ENCODE results near the gene CST9L. TPM values are rescaled to one million over a fixed set of nuclear protein-coding genes. Genes with fewer than 3 reads are reported as not detected.

Gene CST9L
- total RNA-seq, 1 experiment from 2014 or later: not detected

DNA sequence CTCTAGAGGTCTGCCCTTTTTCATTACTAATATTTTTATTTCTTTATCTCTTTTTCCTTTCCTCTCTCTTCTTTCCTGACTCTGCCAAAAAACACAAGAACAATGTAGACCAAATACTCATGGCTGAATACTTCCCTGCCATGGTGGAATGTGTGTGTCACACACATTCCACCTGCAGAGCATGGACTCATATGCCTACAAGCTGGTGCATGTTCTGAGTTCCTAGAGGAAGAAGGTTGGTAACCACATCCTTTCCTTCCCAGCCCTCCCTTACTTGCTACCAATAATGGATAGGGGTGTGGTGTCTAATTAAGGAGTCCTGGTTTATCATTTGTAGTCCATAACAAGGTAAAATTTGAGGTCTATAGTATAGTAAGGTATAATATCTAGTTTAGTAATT, 15.2 kb upstream of the CST9L start:
- H3K4me3 ChIP-seq (replicated peaks in 1 of 2; ENCODE audit: low read depth in 1 of 2, low read length in 2 of 2): no peak overlapping the region
- H3K4me2 ChIP-seq (ENCODE audit: low read length): no peak overlapping the region
- intact Hi-C loops (cut with micrococcal nuclease): no loop called here
- BruUV-seq (replicated peaks): no TSS peak
- H3K4me1 ChIP-seq (ENCODE audit: control insufficient read depth in 1 of 2, insufficient read depth in 2 of 2, low read length in 2 of 2): no peaks in the 10 kb centered on the region
- H3K27me3 ChIP-seq (ENCODE audit: insufficient read depth, low read length): peaks cover 19% of the 10 kb centered on the region; the same call in 1 of the 2 replicates
- H3K9me3 ChIP-seq (ENCODE audit: control insufficient read depth in 1 of 2, insufficient read depth in 1 of 2, low read depth in 1 of 2, low read length in 2 of 2): no peaks in the 10 kb centered on the region
- ChIA-PET RAD21 (ENCODE audit: low non-redundant PET in 1 of 2, low total read pairs in 2 of 2, uncharacterized antibody in 2 of 2, unreplicated experiment in 2 of 2) (no interaction called here), CTCF (interaction anchor here (0.7 kb wide), 1 partner anchor 137 kb away, joined by 3 read pairs; no protein-coding TSS in a partner anchor), POLR2A (no interaction called here)
- TF ChIP-seq EZH2phosphoT487 (IDR thresholded peaks at IDR 0.05; ENCODE audit: borderline replicate concordance) (no peak), POLR2AphosphoS5 (IDR thresholded peaks at IDR 0.05; ENCODE audit: low read depth, low read length) (no peak), RAD21 (IDR thresholded peaks at IDR 0.05; ENCODE audit: low read depth) (no peak), SP1 (IDR thresholded peaks at IDR 0.05; ENCODE audit: low read depth) (no peak), CBX3 (IDR thresholded peaks at IDR 0.05; ENCODE audit: low read depth) (no peak), TCF7L2 (IDR thresholded peaks at IDR 0.05; ENCODE audit: borderline replicate concordance, extremely low read depth, insufficient read depth, insufficient read length) (no peak), YY1 (IDR thresholded peaks at IDR 0.05; ENCODE audit: extremely low read depth, insufficient replicate concordance, low read depth, low read length) (no peak), EGR1 (IDR thresholded peaks at IDR 0.05; ENCODE audit: low read depth) (no peak), EZH2 (IDR thresholded peaks at IDR 0.05) (no peak), MAX (IDR thresholded peaks at IDR 0.05) (no peak), SRF (IDR thresholded peaks at IDR 0.05; ENCODE audit: low read depth) (no peak), FOSL1 (IDR thresholded peaks at IDR 0.05; ENCODE audit: low read depth) (no peak), POLR2A (IDR thresholded peaks at IDR 0.05; ENCODE audit: borderline replicate concordance, extremely low read depth, insufficient read depth, insufficient read length) (no peak), CEBPB (IDR thresholded peaks at IDR 0.05; ENCODE audit: low read depth) (no peak)
- TF ChIP-seq, protein P1, sequence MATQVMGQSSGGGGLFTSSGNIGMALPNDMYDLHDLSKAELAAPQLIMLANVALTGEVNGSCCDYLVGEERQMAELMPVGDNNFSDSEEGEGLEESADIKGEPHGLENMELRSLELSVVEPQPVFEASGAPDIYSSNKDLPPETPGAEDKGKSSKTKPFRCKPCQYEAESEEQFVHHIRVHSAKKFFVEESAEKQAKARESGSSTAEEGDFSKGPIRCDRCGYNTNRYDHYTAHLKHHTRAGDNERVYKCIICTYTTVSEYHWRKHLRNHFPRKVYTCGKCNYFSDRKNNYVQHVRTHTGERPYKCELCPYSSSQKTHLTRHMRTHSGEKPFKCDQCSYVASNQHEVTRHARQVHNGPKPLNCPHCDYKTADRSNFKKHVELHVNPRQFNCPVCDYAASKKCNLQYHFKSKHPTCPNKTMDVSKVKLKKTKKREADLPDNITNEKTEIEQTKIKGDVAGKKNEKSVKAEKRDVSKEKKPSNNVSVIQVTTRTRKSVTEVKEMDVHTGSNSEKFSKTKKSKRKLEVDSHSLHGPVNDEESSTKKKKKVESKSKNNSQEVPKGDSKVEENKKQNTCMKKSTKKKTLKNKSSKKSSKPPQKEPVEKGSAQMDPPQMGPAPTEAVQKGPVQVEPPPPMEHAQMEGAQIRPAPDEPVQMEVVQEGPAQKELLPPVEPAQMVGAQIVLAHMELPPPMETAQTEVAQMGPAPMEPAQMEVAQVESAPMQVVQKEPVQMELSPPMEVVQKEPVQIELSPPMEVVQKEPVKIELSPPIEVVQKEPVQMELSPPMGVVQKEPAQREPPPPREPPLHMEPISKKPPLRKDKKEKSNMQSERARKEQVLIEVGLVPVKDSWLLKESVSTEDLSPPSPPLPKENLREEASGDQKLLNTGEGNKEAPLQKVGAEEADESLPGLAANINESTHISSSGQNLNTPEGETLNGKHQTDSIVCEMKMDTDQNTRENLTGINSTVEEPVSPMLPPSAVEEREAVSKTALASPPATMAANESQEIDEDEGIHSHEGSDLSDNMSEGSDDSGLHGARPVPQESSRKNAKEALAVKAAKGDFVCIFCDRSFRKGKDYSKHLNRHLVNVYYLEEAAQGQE (IDR thresholded peaks at IDR 0.05; ENCODE audit: low read depth): no peak
- TF ChIP-seq, protein P2, sequence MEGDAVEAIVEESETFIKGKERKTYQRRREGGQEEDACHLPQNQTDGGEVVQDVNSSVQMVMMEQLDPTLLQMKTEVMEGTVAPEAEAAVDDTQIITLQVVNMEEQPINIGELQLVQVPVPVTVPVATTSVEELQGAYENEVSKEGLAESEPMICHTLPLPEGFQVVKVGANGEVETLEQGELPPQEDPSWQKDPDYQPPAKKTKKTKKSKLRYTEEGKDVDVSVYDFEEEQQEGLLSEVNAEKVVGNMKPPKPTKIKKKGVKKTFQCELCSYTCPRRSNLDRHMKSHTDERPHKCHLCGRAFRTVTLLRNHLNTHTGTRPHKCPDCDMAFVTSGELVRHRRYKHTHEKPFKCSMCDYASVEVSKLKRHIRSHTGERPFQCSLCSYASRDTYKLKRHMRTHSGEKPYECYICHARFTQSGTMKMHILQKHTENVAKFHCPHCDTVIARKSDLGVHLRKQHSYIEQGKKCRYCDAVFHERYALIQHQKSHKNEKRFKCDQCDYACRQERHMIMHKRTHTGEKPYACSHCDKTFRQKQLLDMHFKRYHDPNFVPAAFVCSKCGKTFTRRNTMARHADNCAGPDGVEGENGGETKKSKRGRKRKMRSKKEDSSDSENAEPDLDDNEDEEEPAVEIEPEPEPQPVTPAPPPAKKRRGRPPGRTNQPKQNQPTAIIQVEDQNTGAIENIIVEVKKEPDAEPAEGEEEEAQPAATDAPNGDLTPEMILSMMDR (IDR thresholded peaks at IDR 0.05 in 2 of 3, conservative IDR thresholded peaks at IDR 0.05 in 1 of 3; ENCODE audit: borderline replicate concordance in 1 of 3, insufficient read depth in 1 of 3, low read depth in 2 of 3, low read length in 2 of 3): no peak
- TF ChIP-seq, protein P3, sequence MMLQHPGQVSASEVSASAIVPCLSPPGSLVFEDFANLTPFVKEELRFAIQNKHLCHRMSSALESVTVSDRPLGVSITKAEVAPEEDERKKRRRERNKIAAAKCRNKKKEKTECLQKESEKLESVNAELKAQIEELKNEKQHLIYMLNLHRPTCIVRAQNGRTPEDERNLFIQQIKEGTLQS (IDR thresholded peaks at IDR 0.05): no peak
- TF ChIP-seq, protein P4, sequence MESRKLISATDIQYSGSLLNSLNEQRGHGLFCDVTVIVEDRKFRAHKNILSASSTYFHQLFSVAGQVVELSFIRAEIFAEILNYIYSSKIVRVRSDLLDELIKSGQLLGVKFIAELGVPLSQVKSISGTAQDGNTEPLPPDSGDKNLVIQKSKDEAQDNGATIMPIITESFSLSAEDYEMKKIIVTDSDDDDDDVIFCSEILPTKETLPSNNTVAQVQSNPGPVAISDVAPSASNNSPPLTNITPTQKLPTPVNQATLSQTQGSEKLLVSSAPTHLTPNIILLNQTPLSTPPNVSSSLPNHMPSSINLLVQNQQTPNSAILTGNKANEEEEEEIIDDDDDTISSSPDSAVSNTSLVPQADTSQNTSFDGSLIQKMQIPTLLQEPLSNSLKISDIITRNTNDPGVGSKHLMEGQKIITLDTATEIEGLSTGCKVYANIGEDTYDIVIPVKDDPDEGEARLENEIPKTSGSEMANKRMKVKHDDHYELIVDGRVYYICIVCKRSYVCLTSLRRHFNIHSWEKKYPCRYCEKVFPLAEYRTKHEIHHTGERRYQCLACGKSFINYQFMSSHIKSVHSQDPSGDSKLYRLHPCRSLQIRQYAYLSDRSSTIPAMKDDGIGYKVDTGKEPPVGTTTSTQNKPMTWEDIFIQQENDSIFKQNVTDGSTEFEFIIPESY (IDR thresholded peaks at IDR 0.05; ENCODE audit: extremely low read depth, insufficient replicate concordance, low read length): no peak
- no peak overlapping the region for H3K9ac ChIP-seq (ENCODE audit: low read length)
- ATAC-seq (no peak), DNase-seq (ENCODE audit: low read depth, low spot score) (no peak)
- H3K36me3 ChIP-seq (ENCODE audit: control insufficient read depth in 1 of 2, insufficient read depth in 2 of 2, low read length in 2 of 2): no peaks in the 10 kb centered on the region
- H4K20me1 ChIP-seq (ENCODE audit: insufficient read depth): no peaks in the 10 kb centered on the region
- no peaks in the 10 kb centered on the region for H3K79me2 ChIP-seq (ENCODE audit: insufficient read depth, low read length)
- no peaks in the 10 kb centered on the region for H3K9me2 ChIP-seq (ENCODE audit: insufficient read depth)
- no peak overlapping the region for H2AFZ ChIP-seq (ENCODE audit: low read depth, low read length, poor library complexity, severe bottlenecking)
- no peak overlapping the region for H3K27ac ChIP-seq (ENCODE audit: low read depth, low read length)
